ENCODE measurements around the gene ONECUT1.
"Not testable (repeated sequence)": the region's sequence is repeated elsewhere in the genome, so short reads cannot be mapped to it uniquely, and the experiment has no call there.

The ONECUT1 gene

GRCh38 chr15:52790169-52790708, at the start of gene ONECUT1:
ONECUT1 (minus strand) TSS chr15:52790336; CDS start chr15:52789884, 452 bp downstream.
- peak; percentile 56 to 64 for DNase-seq

GRCh38 chr15:52834379-52834778, 44.2 kb upstream of the ONECUT1 start:
- no peak for DNase-seq

- DNase-seq = not testable (repeated sequence)
Measured at GRCh38 chr15:52824169-52824942, 34.2 kb upstream of the ONECUT1 start.

GRCh38 chr15:52822475-52822874, 32.3 kb upstream of the ONECUT1 start:
- no peak for DNase-seq

- DNase-seq = no peak
Measured at GRCh38 chr15:52819253-52819652, 29.1 kb upstream of the ONECUT1 start.

- not testable (repeated sequence) for DNase-seq
Measured at GRCh38 chr15:52815899-52816298, 25.8 kb upstream of the ONECUT1 start.

- no peak for DNase-seq
Measured at GRCh38 chr15:52808996-52809395, 18.9 kb upstream of the ONECUT1 start.

GRCh38 chr15:52808441-52808840, 18.3 kb upstream of the ONECUT1 start:
- DNase-seq = no peak

- no peak for DNase-seq
Measured at GRCh38 chr15:52806284-52806655, 16.1 kb upstream of the ONECUT1 start.

- peak in 1 of 2 experiments; percentile 8 for DNase-seq
Measured at GRCh38 chr15:52805351-52806283, 15.5 kb upstream of the ONECUT1 start.

- DNase-seq = no peak
Measured at GRCh38 chr15:52804526-52805081, 14.5 kb upstream of the ONECUT1 start.

- no peak for DNase-seq
Measured at GRCh38 chr15:52803467-52804306, 13.6 kb upstream of the ONECUT1 start.

- DNase-seq = no peak
Measured at GRCh38 chr15:52803108-52803466, 13.0 kb upstream of the ONECUT1 start.

- DNase-seq = no peak
Measured at GRCh38 chr15:52802110-52802509, 12.0 kb upstream of the ONECUT1 start.

- no peak for DNase-seq
Measured at GRCh38 chr15:52801748-52802085, 11.6 kb upstream of the ONECUT1 start.

GRCh38 chr15:52800828-52801747, 11.0 kb upstream of the ONECUT1 start:
- no peak for DNase-seq

- DNase-seq = no peak
Measured at GRCh38 chr15:52799145-52799811, 9.1 kb upstream of the ONECUT1 start.

GRCh38 chr15:52798529-52799101, 8.5 kb upstream of the ONECUT1 start:
- no peak for DNase-seq

GRCh38 chr15:52797625-52798501, 7.7 kb upstream of the ONECUT1 start:
- DNase-seq = no peak
